DOHH2 (cell line): ENCODE measurements around the gene PAK1.

ENCODE experiments used
- H3F3A ChIP-seq: fragments of 200-600 bp; sonication (generic), shearing (Covaris generic); 2 replicates; pipeline ENCODE4 v1.6.0; 2016; ENCODE audit warnings: antibody characterized with exemption, mild to moderate bottlenecking; ENCODE audit not compliant: control insufficient read depth, insufficient read depth
- H3K27ac ChIP-seq: fragments of 200-600 bp; sonication (generic); 2 replicates; pipeline ENCODE4 v1.5.1; 2014; ENCODE audit warnings: low read depth, mild to moderate bottlenecking, low read length, moderate library complexity
- H3K27me3 ChIP-seq: fragments of 200-600 bp; sonication (generic); 2 replicates; pipeline ENCODE4 v1.6.1; 2014; ENCODE audit warnings: mild to moderate bottlenecking, low read length, mixed read lengths; ENCODE audit not compliant: control insufficient read depth
- H3K36me3 ChIP-seq: fragments of 200-600 bp; sonication (generic); 2 replicates; pipeline ENCODE4 v1.6.1; 2014; ENCODE audit warnings: mild to moderate bottlenecking, low read length, moderate library complexity, mixed read lengths; ENCODE audit not compliant: control insufficient read depth
- H3K4me1 ChIP-seq: fragments of 200-600 bp; sonication (generic); 2 replicates; pipeline ENCODE4 v1.6.1; 2014; ENCODE audit warnings: mild to moderate bottlenecking, low read length, mixed read lengths; ENCODE audit not compliant: control insufficient read depth
- H3K4me2 ChIP-seq: fragments of 200-600 bp; sonication (generic); 2 replicates; pipeline ENCODE4 v1.6.0; 2014; ENCODE audit warnings: mild to moderate bottlenecking, low read length, moderate library complexity
- H3K4me3 ChIP-seq: fragments of 200-600 bp; sonication (generic); 2 replicates; pipeline ENCODE4 v1.5.1; 2014; ENCODE audit warnings: mild to moderate bottlenecking, low read length, mixed read lengths
- H3K79me2 ChIP-seq: fragments of 200-600 bp; sonication (generic); 2 replicates; pipeline ENCODE4 v1.6.1; 2014; ENCODE audit warnings: mild to moderate bottlenecking, low read length, mixed read lengths; ENCODE audit not compliant: control insufficient read depth
- H3K9me2 ChIP-seq: fragments of 200-600 bp; sonication (generic); replicated peaks from 2 replicates; pipeline ENCODE4 v1.6.1; 2014; ENCODE audit warnings: mild to moderate bottlenecking, low read length, mixed read lengths; ENCODE audit not compliant: control insufficient read depth
- H3K9me3 ChIP-seq: fragments of 200-600 bp; sonication (generic); 2 replicates; pipeline ENCODE4 v1.6.1; 2014; ENCODE audit warnings: antibody characterized with exemption, low read length, mixed read lengths; ENCODE audit not compliant: control insufficient read depth, insufficient read depth
- H4K20me1 ChIP-seq: fragments of 200-600 bp; sonication (generic); 2 replicates; pipeline ENCODE4 v1.6.0; 2014; ENCODE audit warnings: low read depth, mild to moderate bottlenecking, antibody characterized with exemption, low read length, moderate library complexity; ENCODE audit not compliant: control insufficient read depth, insufficient read depth
- EZH2phosphoT487 ChIP-seq: fragments of 200-600 bp; sonication (generic); IDR thresholded peaks from 2 replicates; pipeline ENCODE4 v1.6.1; 2017; ENCODE audit warnings: borderline replicate concordance, mild to moderate bottlenecking, antibody characterized with exemption, low read length, moderate library complexity, mixed read lengths
- TF ChIP-seq, protein P1 (sequence below): fragments of 200-600 bp; sonication (generic); IDR thresholded peaks from one replicate; pipeline ENCODE4 v1.5.1; 2014; ENCODE audit warnings: antibody characterized with exemption, mild to moderate bottlenecking, low read depth, low read length; ENCODE audit not compliant: poor library complexity, severe bottlenecking

PAK1 gene

DNA sequence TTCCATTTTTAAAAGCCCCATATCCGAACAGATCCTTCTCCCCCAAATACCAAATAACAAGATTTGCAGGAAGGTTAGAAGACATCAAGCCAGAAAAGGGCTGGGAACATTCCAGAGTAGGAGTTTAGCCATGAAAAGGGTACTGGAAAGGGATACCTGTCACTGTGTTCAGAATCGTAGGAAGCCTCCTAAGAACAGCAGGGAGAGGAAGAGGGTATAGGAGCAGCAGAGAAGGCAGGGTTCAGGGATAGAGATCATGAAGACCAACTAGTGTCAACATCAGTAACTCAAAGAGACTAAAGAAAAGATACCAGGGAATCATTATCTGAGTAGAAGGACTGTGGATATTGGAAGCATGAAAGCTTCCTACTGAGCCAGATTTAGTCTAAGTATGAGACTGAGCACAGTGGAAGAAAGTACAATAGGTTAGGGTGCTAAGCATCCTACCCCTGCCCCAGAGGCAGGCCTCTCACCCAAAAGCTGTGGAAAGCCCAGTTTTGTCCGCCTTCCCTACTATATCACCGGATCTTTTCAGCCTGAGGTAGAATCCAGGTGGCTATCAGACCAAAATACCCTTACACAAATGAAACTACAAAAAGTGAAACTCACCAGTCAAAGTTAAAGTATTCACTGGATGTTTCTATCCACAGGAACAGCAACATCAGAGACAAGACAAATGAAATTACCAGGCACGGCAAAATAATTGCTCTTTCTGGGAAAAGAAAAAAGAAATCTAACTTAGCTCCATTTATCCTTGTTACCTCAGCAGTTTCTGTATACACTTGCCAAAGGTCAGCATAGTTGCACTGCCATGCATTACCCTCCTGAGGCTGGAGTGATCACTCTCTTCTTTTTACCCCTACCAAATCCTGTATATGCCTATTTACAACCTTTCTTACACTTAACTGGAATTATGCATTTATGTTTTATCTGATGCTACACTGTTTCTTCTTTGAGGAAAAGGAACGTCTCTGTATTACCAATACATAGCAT, 189.1 kb downstream of the PAK1 start:
- Histone ChIP-seq H3K9me2 (no peaks in the 10 kb centered on the region), H3K27ac (no peak overlapping the region), H3K79me2 (no peaks in the 10 kb centered on the region), H4K20me1 (no peaks in the 10 kb centered on the region), H3K9me3 (no peaks in the 10 kb centered on the region), H3K36me3 (no peaks in the 10 kb centered on the region), H3F3A (no peaks in the 10 kb centered on the region), H3K27me3 (peaks cover 8% of the 10 kb centered on the region), H3K4me2 (no peak overlapping the region), H3K4me3 (no peak overlapping the region), H3K4me1 (no peaks in the 10 kb centered on the region)
- TF ChIP-seq EZH2phosphoT487, result no peak
- TF ChIP-seq, protein P1, sequence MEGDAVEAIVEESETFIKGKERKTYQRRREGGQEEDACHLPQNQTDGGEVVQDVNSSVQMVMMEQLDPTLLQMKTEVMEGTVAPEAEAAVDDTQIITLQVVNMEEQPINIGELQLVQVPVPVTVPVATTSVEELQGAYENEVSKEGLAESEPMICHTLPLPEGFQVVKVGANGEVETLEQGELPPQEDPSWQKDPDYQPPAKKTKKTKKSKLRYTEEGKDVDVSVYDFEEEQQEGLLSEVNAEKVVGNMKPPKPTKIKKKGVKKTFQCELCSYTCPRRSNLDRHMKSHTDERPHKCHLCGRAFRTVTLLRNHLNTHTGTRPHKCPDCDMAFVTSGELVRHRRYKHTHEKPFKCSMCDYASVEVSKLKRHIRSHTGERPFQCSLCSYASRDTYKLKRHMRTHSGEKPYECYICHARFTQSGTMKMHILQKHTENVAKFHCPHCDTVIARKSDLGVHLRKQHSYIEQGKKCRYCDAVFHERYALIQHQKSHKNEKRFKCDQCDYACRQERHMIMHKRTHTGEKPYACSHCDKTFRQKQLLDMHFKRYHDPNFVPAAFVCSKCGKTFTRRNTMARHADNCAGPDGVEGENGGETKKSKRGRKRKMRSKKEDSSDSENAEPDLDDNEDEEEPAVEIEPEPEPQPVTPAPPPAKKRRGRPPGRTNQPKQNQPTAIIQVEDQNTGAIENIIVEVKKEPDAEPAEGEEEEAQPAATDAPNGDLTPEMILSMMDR, result no peak

DNA sequence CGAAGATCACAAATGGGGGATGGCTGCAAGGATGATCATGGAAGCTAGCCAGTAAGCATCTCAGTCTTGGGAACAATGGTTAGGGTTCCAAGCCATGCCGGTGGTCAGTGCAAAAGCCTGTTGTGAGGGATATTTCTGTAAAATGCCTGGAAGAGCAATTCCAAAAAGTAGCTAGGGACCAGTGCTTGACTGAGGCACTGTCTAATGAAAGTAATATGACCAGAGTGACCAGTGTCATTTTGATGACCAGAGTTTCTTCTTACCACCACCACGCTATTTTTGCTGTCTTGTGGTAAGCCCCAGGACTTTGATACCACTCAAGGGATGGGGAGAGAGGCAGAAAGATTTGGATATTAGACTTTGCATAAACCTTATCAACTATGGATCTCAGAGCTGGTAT, 190.8 kb downstream of the PAK1 start:
- no peak overlapping the region for H3K27ac ChIP-seq
- no peaks in the 10 kb centered on the region for H3K36me3 ChIP-seq
- no peaks in the 10 kb centered on the region for H3K79me2 ChIP-seq
- H3K27me3 ChIP-seq, result peaks cover 8% of the 10 kb centered on the region
- no peak overlapping the region for H3K4me3 ChIP-seq
- H3K9me3 ChIP-seq, result no peaks in the 10 kb centered on the region
- TF ChIP-seq, protein P1, result no peak
- no peak for TF ChIP-seq EZH2phosphoT487
- no peaks in the 10 kb centered on the region for H4K20me1 ChIP-seq
- H3K4me2 ChIP-seq, result no peak overlapping the region
- H3K4me1 ChIP-seq, result no peaks in the 10 kb centered on the region
- H3F3A ChIP-seq, result no peaks in the 10 kb centered on the region
- H3K9me2 ChIP-seq, result no peaks in the 10 kb centered on the region

DNA sequence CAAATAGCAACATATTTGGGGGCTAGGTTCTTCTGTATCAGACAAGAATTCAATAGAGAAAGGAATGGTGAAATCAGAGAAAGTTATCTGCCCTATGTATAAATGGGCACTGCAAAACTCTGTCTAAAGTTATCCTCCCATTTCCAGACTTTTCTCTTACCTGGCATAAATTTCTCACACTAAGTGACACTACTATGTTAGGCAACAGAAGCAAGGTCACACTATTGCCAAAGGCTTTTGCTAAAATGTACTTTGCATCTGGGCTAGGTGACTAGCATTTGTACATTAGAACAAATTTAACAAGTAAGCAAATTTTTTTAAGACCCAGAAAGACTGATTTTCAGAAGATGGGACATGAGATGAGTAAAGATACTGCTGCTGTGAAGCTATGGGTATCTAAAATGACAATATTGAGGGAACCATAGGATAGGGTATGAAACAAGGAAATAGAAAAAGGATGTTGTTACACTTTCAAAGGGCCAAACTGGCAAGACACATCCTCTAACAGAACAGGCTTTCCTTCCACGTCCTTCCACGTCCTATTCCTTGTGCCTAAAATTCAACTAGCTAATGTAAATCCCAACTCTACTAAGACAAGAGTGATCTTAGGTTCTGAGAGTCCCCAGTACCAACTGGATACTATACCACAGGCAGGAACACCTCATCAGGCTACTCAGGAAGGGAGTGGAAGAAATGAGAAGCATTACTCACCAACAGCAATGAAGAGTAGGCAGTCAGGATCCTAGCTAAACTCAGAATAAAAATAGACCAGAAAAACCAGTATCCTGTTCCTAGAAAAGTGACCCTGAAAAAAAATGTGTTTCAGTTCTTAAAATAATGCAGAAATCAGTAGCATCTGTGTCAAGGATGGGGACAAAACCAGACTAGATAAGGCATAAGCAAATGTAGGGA, 195.0 kb downstream of the PAK1 start:
- Histone ChIP-seq H3F3A (no peaks in the 10 kb centered on the region), H3K4me1 (no peaks in the 10 kb centered on the region), H4K20me1 (no peaks in the 10 kb centered on the region), H3K79me2 (no peaks in the 10 kb centered on the region), H3K9me2 (no peaks in the 10 kb centered on the region), H3K36me3 (no peaks in the 10 kb centered on the region), H3K27ac (no peak overlapping the region), H3K9me3 (no peaks in the 10 kb centered on the region), H3K27me3 (no peaks in the 10 kb centered on the region), H3K4me2 (no peak overlapping the region), H3K4me3 (no peak overlapping the region)
- TF ChIP-seq, protein P1, result no peak
- TF ChIP-seq EZH2phosphoT487, result no peak
